GM18519 (cell line): Measurements from ENCODE around the gene LNPEP.

Source experiments
- ATAC-seq: cut with Tn5 transposase; IDR thresholded peaks from one replicate; pipeline ENCODE4 v1.9.1; 2021; ENCODE audit warnings: mild to moderate bottlenecking, moderate library complexity; ENCODE audit not compliant: unreplicated experiment, low FRiP score

The LNPEP gene

GRCh38 chr5:96994493-96994892 lies 58.6 kb downstream of the LNPEP start:
- ATAC-seq: no peak

- no peak for ATAC-seq
Measured at GRCh38 chr5:96995419-96995818, 59.5 kb downstream of the LNPEP start.

GRCh38 chr5:96997265-96997859 lies 61.5 kb downstream of the LNPEP start:
- ATAC-seq: peak; percentile 84

GRCh38 chr5:96999856-97000255 lies 64.0 kb downstream of the LNPEP start:
- ATAC-seq: no peak

- ATAC-seq: no peak
Measured at GRCh38 chr5:97000391-97000790, 64.5 kb downstream of the LNPEP start.

GRCh38 chr5:97002983-97003382 lies 67.1 kb downstream of the LNPEP start:
- ATAC-seq: no peak

- ATAC-seq: no peak
Measured at GRCh38 chr5:97004423-97005060, 68.7 kb downstream of the LNPEP start.

GRCh38 chr5:97006454-97007060 lies 70.7 kb downstream of the LNPEP start:
- no peak for ATAC-seq

GRCh38 chr5:97009212-97009898 lies 73.5 kb downstream of the LNPEP start:
- no peak for ATAC-seq

- no peak for ATAC-seq
Measured at GRCh38 chr5:97009921-97010320, 74.0 kb downstream of the LNPEP start.

- no peak for ATAC-seq
Measured at GRCh38 chr5:97010606-97011005, 74.7 kb downstream of the LNPEP start.

GRCh38 chr5:97011567-97011966 lies 75.7 kb downstream of the LNPEP start:
- no peak for ATAC-seq

- no peak for ATAC-seq
Measured at GRCh38 chr5:97019435-97020117, 83.7 kb downstream of the LNPEP start.

- no peak for ATAC-seq
Measured at GRCh38 chr5:97021416-97021815, 85.5 kb downstream of the LNPEP start.

- no peak for ATAC-seq
Measured at GRCh38 chr5:97022898-97023297, 87.0 kb downstream of the LNPEP start.

- ATAC-seq: no peak
Measured at GRCh38 chr5:97026721-97027120, 90.8 kb downstream of the LNPEP start.

- ATAC-seq: no peak
Measured at GRCh38 chr5:97037819-97038218, 101.9 kb downstream of the LNPEP start.

GRCh38 chr5:97041239-97041638 lies 105.4 kb downstream of the LNPEP start:
- ATAC-seq: no peak

- no peak for ATAC-seq
Measured at GRCh38 chr5:97042996-97043395, 107.1 kb downstream of the LNPEP start.

- ATAC-seq: no peak
Measured at GRCh38 chr5:97043511-97043910, 107.6 kb downstream of the LNPEP start.

GRCh38 chr5:97044052-97044451 lies 108.2 kb downstream of the LNPEP start:
- ATAC-seq: no peak
